DND-41 (cell line): Measurements from ENCODE around the gene OBSCN.

Source experiments
- EZH2 ChIP-seq: IDR thresholded peaks from 3 replicates; pipeline ENCODE4 v1.6.1; 2012; ENCODE audit warnings: borderline replicate concordance, low read depth, mild to moderate bottlenecking, moderate library complexity, low read length, inconsistent platforms; ENCODE audit not compliant: severe bottlenecking
- TF ChIP-seq, protein P1 (sequence below): IDR thresholded peaks from 2 replicates; pipeline ENCODE4 v1.5.1; 2012; ENCODE audit warnings: borderline replicate concordance, low read length, moderate library complexity, mild to moderate bottlenecking; ENCODE audit not compliant: poor library complexity, severe bottlenecking; ENCODE audit errors: extremely low read depth

DNA sequence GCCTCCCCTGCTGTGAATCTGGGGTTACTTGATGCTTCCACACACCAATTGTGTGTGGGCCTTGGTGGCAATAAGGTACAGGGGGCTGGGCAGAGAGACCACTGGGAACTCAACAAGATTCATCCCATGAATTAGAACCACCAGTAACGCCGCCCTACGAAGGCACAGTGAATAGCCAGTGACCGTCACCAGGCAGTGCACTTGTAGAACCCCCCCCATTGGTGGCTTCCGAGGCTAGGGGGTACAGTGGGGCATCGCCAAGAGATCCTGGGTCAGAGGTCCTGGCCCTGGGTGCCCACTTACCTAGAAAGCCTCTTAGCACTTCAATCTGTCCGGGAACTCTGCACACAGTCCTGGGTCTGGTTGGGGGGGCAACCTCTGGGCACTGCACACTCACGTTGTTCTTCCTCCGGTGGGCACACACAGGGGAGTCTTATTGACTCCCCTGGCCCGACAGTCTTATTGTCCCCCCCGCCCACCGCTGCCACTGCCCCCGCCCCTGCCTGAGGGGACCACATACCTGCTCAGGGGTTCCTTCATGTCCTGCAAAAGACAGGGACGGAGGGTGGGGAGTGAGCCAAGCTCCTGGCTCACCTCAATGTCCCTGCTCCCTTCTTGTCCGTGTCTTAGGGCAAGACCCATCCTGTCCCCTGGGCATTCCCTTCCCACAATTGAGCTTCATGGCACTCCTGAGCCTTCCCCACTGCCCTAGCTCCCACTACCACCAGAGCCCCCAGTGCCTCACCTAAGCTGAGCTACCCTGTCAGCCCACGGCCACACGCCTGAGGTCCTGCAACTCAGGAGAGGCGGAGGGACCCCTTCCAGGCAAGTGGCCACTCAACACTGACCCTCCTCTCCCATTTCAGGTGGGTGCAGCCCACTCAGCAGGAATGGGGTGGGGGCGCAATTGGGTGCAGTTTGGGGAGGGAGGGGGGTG lies 201.3 kb downstream of the OBSCN start:
- no peak for TF ChIP-seq EZH2
- TF ChIP-seq, protein P1, sequence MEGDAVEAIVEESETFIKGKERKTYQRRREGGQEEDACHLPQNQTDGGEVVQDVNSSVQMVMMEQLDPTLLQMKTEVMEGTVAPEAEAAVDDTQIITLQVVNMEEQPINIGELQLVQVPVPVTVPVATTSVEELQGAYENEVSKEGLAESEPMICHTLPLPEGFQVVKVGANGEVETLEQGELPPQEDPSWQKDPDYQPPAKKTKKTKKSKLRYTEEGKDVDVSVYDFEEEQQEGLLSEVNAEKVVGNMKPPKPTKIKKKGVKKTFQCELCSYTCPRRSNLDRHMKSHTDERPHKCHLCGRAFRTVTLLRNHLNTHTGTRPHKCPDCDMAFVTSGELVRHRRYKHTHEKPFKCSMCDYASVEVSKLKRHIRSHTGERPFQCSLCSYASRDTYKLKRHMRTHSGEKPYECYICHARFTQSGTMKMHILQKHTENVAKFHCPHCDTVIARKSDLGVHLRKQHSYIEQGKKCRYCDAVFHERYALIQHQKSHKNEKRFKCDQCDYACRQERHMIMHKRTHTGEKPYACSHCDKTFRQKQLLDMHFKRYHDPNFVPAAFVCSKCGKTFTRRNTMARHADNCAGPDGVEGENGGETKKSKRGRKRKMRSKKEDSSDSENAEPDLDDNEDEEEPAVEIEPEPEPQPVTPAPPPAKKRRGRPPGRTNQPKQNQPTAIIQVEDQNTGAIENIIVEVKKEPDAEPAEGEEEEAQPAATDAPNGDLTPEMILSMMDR: no peak
